ENCODE results near the gene GYS2. TPM values are rescaled to one million over a fixed set of nuclear protein-coding genes. Genes with fewer than 3 reads are reported as not detected.

The GYS2 gene
- total and polyA plus RNA-seq, 11 donors = 0.04 to 0.35 TPM; not detected in 9

- TF ChIP-seq CTCF (IDR thresholded peaks at IDR 0.05) (no peak), POLR2A (IDR thresholded peaks at IDR 0.05) (no peak)
- intact Hi-C loops (cut with DNase I) = no loop called here
- Histone ChIP-seq H3K9me3 (no peaks in the 10 kb centered on the region), H3K4me1 (peaks cover 0 to 83% (median 26%) of the 10 kb centered on the region in 12 donors), H3K27ac (peak overlapping the region in 11 of 12 donors; percentile 27 to 79 (median 61)), H3K36me3 (peaks cover 0 to 96% (median 73%) of the 10 kb centered on the region in 9 donors), H3K27me3 (no peaks in the 10 kb centered on the region), H3K4me3 (no peak overlapping the region)
- ATAC-seq (no peak), DNase-seq (no peak)
- WGBS, 4 donors = 64 to 77% (median 74%) methylated on average over 3 of the region's 3 CpGs
Measured at GRCh38 chr12:21643758-21644157, 39.1 kb upstream of the GYS2 start.

- DNase-seq (no peak), ATAC-seq (peak; percentile 49 to 88 (median 83))
- no peaks in the 10 kb centered on the region for H3K27me3 ChIP-seq
- H3K36me3 ChIP-seq = peaks cover 0 to 98% (median 77%) of the 10 kb centered on the region in 9 donors
- intact Hi-C loops (cut with DNase I) = no loop called here
- H3K4me1 ChIP-seq = peaks cover 0 to 86% (median 29%) of the 10 kb centered on the region in 12 donors
- TF ChIP-seq CTCF (IDR thresholded peaks at IDR 0.05) = no peak
- no peak for TF ChIP-seq POLR2A (IDR thresholded peaks at IDR 0.05)
- no peaks in the 10 kb centered on the region for H3K9me3 ChIP-seq
- H3K4me3 ChIP-seq = no peak overlapping the region
- peak overlapping the region; percentile 11 to 79 (median 57) for H3K27ac ChIP-seq
- WGBS, 4 donors = 12 to 20% (median 16%) methylated on average over 1 of the region's 1 CpG
Measured at GRCh38 chr12:21642707-21643389, 38.2 kb upstream of the GYS2 start.

- Histone ChIP-seq H3K36me3 (peaks cover 0 to 100% (median 78%) of the 10 kb centered on the region in 9 donors), H3K27me3 (no peaks in the 10 kb centered on the region), H3K27ac (peak overlapping the region; percentile 5 to 66 (median 42)), H3K4me3 (no peak overlapping the region), H3K4me1 (peaks cover 0 to 51% (median 19%) of the 10 kb centered on the region in 12 donors), H3K9me3 (no peaks in the 10 kb centered on the region)
- 33 to 53% (median 40%) methylated on average over 1 of the region's 1 CpG for WGBS, 4 donors
- TF ChIP-seq POLR2A (IDR thresholded peaks at IDR 0.05) (no peak), CTCF (IDR thresholded peaks at IDR 0.05) (no peak)
- ATAC-seq (no peak), DNase-seq (no peak)
- intact Hi-C loops (cut with DNase I) = no loop called here
Measured at GRCh38 chr12:21638054-21638891, 33.6 kb upstream of the GYS2 start.

GRCh38 chr12:21634245-21634644 lies 29.6 kb upstream of the GYS2 start:
- H3K27me3 ChIP-seq = no peaks in the 10 kb centered on the region
- peaks cover 0 to 18% (median 5%) of the 10 kb centered on the region in 12 donors for H3K4me1 ChIP-seq
- H3K9me3 ChIP-seq = no peaks in the 10 kb centered on the region
- TF ChIP-seq CTCF (IDR thresholded peaks at IDR 0.05) = no peak
- TF ChIP-seq POLR2A (IDR thresholded peaks at IDR 0.05) = no peak
- H3K27ac ChIP-seq = no peak overlapping the region
- intact Hi-C loops (cut with DNase I) = no loop called here
- 96 to 98% (median 97%) methylated on average over 3 of the region's 3 CpGs for WGBS, 4 donors
- DNase-seq (no peak), ATAC-seq (peak in 2 of 4 donors; percentile 11 to 39)
- H3K36me3 ChIP-seq = peaks cover 0 to 72% (median 48%) of the 10 kb centered on the region in 9 donors
- no peak overlapping the region for H3K4me3 ChIP-seq
